ENCODE results near the gene BCAN. TPM values are rescaled to one million over a fixed set of nuclear protein-coding genes. Genes with fewer than 3 reads are reported as not detected.

The BCAN gene
- polyA plus RNA-seq, 1 donor (not counting 4 experiments of a cell fraction or from before 2014, with no cell fraction given) = not detected

- peaks cover 38% of the 10 kb centered on the region for H3K27me3 ChIP-seq (ENCODE audit: control insufficient read depth, extremely low read depth, insufficient read depth, low read length)
- no peak overlapping the region for H3K9ac ChIP-seq (ENCODE audit: control insufficient read depth, extremely low read depth, insufficient read depth, low read length)
- no peak overlapping the region for H3K27ac ChIP-seq (ENCODE audit: control insufficient read depth, insufficient read depth, low read length)
- H4K20me1 ChIP-seq (ENCODE audit: control insufficient read depth, extremely low read depth, insufficient read depth, low read length) = no peaks in the 10 kb centered on the region
- no peak for FAIRE-seq
- no peaks in the 10 kb centered on the region for H3K9me3 ChIP-seq (ENCODE audit: control insufficient read depth, low read depth, low read length)
- H3K4me3 ChIP-seq (ENCODE audit: control insufficient read depth in 2 of 3, extremely low read depth in 1 of 3, insufficient read depth in 2 of 3, low read depth in 1 of 3, low read length in 3 of 3) = no peak overlapping the region
- H3K4me1 ChIP-seq (ENCODE audit: control insufficient read depth, extremely low read depth, insufficient read depth, low read length) = peaks cover 21% of the 10 kb centered on the region
- no peaks in the 10 kb centered on the region for H3K79me2 ChIP-seq (ENCODE audit: control insufficient read depth, insufficient read depth, low read length)
- H3K9me1 ChIP-seq (ENCODE audit: control insufficient read depth, extremely low read depth, insufficient read depth, low read length) = no peaks in the 10 kb centered on the region
- no peak for DNase-seq (ENCODE audit: low read depth, low spot score)
- H2AFZ ChIP-seq (ENCODE audit: control insufficient read depth, low read length) = no peak overlapping the region
- no peak for TF ChIP-seq CTCF (optimal IDR thresholded peaks at IDR 0.05 in 1 of 3, IDR thresholded peaks at IDR 0.05 in 1 of 3, conservative IDR thresholded peaks at IDR 0.05 in 1 of 3; ENCODE audit: extremely low read depth in 1 of 3, insufficient read depth in 2 of 3, low read length in 3 of 3)
- TF ChIP-seq EZH2 (IDR thresholded peaks at IDR 0.05; ENCODE audit: low read length) = no peak
- no peaks in the 10 kb centered on the region for H3K36me3 ChIP-seq (ENCODE audit: control insufficient read depth in 2 of 2, extremely low read depth in 1 of 2, insufficient read depth in 2 of 2, low read length in 2 of 2)
- H3K4me2 ChIP-seq (ENCODE audit: control insufficient read depth, extremely low read depth, insufficient read depth, low read depth, low read length) = no peak overlapping the region
- dilution Hi-C loops (cut with MboI; ENCODE audit: extremely low pct_ligation_motif_present, low sequenced_read_pairs) = no loop called here
Measured at GRCh38 chr1:156680056-156680455, 38.1 kb downstream of the BCAN start.

DNA sequence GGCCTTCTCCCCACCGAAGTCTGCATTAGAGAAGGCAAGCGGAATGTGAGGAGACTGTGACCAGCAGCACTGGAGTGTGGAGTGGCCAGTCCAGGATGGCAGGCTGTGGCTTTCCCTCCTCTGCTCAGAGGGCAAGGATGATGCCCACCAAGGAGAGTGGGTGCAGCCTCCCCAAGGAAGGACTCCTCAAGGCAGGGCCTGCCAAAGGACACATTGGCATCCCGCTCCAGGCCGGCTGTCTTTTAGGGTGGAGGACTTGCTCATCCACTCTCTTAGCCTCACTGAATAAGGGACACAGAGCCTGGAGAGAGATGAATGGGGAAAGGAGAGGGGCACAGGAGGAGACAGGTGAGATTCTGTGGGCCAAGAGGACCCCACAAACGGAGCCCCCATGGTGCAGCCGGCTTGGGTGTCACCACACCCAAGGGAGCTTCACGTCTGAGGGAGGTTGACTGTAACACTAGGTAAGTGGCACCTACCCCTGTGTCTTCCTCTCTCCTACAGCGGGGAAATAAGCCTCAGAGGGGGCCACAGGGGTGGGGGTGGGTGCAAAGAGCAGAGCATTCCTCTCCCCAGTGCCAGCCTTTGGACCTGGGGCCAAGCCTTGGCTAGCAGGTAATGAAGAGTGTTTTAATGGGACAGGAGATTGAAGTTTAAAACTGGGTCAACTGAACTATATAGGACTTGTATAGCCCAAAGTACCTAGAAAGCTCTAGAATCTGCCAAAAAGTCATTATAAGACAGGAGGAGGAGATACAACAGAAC, 39.5 kb downstream of the BCAN start:
- H3K4me3 ChIP-seq (ENCODE audit: control insufficient read depth in 2 of 3, extremely low read depth in 1 of 3, insufficient read depth in 2 of 3, low read depth in 1 of 3, low read length in 3 of 3) = no peak overlapping the region
- H3K9me1 ChIP-seq (ENCODE audit: control insufficient read depth, extremely low read depth, insufficient read depth, low read length) = no peaks in the 10 kb centered on the region
- H4K20me1 ChIP-seq (ENCODE audit: control insufficient read depth, extremely low read depth, insufficient read depth, low read length) = no peaks in the 10 kb centered on the region
- dilution Hi-C loops (cut with MboI; ENCODE audit: extremely low pct_ligation_motif_present, low sequenced_read_pairs) = no loop called here
- DNase-seq (ENCODE audit: low read depth, low spot score) (no peak), FAIRE-seq (no peak)
- no peak overlapping the region for H3K27ac ChIP-seq (ENCODE audit: control insufficient read depth, insufficient read depth, low read length)
- no peak overlapping the region for H3K9ac ChIP-seq (ENCODE audit: control insufficient read depth, extremely low read depth, insufficient read depth, low read length)
- TF ChIP-seq CTCF (optimal IDR thresholded peaks at IDR 0.05 in 1 of 3, IDR thresholded peaks at IDR 0.05 in 1 of 3, conservative IDR thresholded peaks at IDR 0.05 in 1 of 3; ENCODE audit: extremely low read depth in 1 of 3, insufficient read depth in 2 of 3, low read length in 3 of 3) (no peak), EZH2 (IDR thresholded peaks at IDR 0.05; ENCODE audit: low read length) (no peak)
- no peaks in the 10 kb centered on the region for H3K36me3 ChIP-seq (ENCODE audit: control insufficient read depth in 2 of 2, extremely low read depth in 1 of 2, insufficient read depth in 2 of 2, low read length in 2 of 2)
- H3K79me2 ChIP-seq (ENCODE audit: control insufficient read depth, insufficient read depth, low read length) = no peaks in the 10 kb centered on the region
- no peak overlapping the region for H2AFZ ChIP-seq (ENCODE audit: control insufficient read depth, low read length)
- peaks cover 25% of the 10 kb centered on the region for H3K27me3 ChIP-seq (ENCODE audit: control insufficient read depth, extremely low read depth, insufficient read depth, low read length)
- H3K4me2 ChIP-seq (ENCODE audit: control insufficient read depth, extremely low read depth, insufficient read depth, low read depth, low read length) = no peak overlapping the region
- H3K4me1 ChIP-seq (ENCODE audit: control insufficient read depth, extremely low read depth, insufficient read depth, low read length) = peaks cover 22% of the 10 kb centered on the region
- H3K9me3 ChIP-seq (ENCODE audit: control insufficient read depth, low read depth, low read length) = no peaks in the 10 kb centered on the region

Data from keratinocyte (primary cell).